ENCODE measurements around the gene RASIP1. TPM values are rescaled to one million over a fixed set of nuclear protein-coding genes. Genes with fewer than 3 reads are reported as not detected.

RASIP1 gene
- total and polyA plus RNA-seq, 2 of the 8 experiments (the other 6 are each of a cell fraction or from before 2014, with no cell fraction given) = 9.3 to 11.4 TPM

GRCh38 chr19:48713864-48714755 is 26.3 kb downstream of the RASIP1 start:
- Histone ChIP-seq H3K4ac (replicated peaks; ENCODE audit: insufficient read length, low read depth, low read length) (no peak overlapping the region), H4K91ac (replicated peaks; ENCODE audit: insufficient read length, low read length) (peak overlapping the region; percentile 74), H3K9me3 (ENCODE audit: insufficient read depth in 2 of 2, low read depth in 1 of 2, low read length in 1 of 2) (0 out of 4 replicates have a peak, but pooled peaks cover 0 to 3% of the 10 kb centered on the region in 2 experiments), H3K79me2 (ENCODE audit: control insufficient read depth in 1 of 2, insufficient read depth in 2 of 2, low read length in 2 of 2) (no peaks in the 10 kb centered on the region), H2AK5ac (ENCODE audit: low read depth, low read length) (no peak overlapping the region), H3K18ac (ENCODE audit: extremely low read depth, low read length) (no peak overlapping the region; the same call in 1 of the 2 replicates), H2BK15ac (ENCODE audit: low read length) (no peak overlapping the region), H3K14ac (ENCODE audit: insufficient read length) (peak overlapping the region; percentile 42), H3K79me1 (ENCODE audit: low read depth, low read length) (no peaks in the 10 kb centered on the region), H2BK20ac (ENCODE audit: low read length) (no peak overlapping the region), H3K27me3 (replicated peaks in 1 of 4; ENCODE audit: control insufficient read depth in 3 of 4, extremely low read depth in 1 of 4, insufficient read depth in 3 of 4, low read length in 3 of 4) (no peaks in the 10 kb centered on the region), H3K23me2 (ENCODE audit: low read depth, low read length) (peaks cover 19% of the 10 kb centered on the region; the same call in 1 of the 2 replicates), H3K4me3 (ENCODE audit: extremely low read depth in 1 of 4, insufficient read depth in 2 of 4, low read depth in 3 of 4, low read length in 4 of 4) (peak overlapping the region; percentile 76 to 86 (median 82)), H3K4me1 (replicated peaks in 1 of 4; ENCODE audit: control insufficient read depth in 3 of 4, insufficient read depth in 4 of 4, low read length in 3 of 4) (peaks cover 0 to 27% (median 7%) of the 10 kb centered on the region in 4 experiments; a peak in 6 of 7 replicates), H3K36me3 (ENCODE audit: control insufficient read depth in 2 of 4, insufficient read depth in 4 of 4, low read length in 3 of 4) (no peaks in the 10 kb centered on the region), H3K56ac (replicated peaks; ENCODE audit: insufficient read length, low read depth, low read length) (peak overlapping the region; percentile 67), H2BK5ac (ENCODE audit: low read depth, low read length) (peak overlapping the region; percentile 71; the same call in 1 of the 2 replicates), H4K20me1 (replicated peaks in 1 of 2; ENCODE audit: control insufficient read depth in 1 of 2, insufficient read depth in 2 of 2, low read length in 2 of 2) (no peaks in the 10 kb centered on the region), H4K8ac (ENCODE audit: extremely low read depth, insufficient read depth, low read length) (peak overlapping the region; percentile 75), H2BK120ac (replicated peaks; ENCODE audit: low read depth, low read length) (no peak overlapping the region), H3K4me2 (ENCODE audit: insufficient read depth in 1 of 2, low read depth in 2 of 2, low read length in 2 of 2) (peak overlapping the region; percentile 78 to 82), H3K23ac (ENCODE audit: insufficient read length) (no peak overlapping the region), H3K27ac (ENCODE audit: low read depth, low read length) (peak overlapping the region; percentile 70; the same call in 1 of the 2 replicates), H2BK12ac (ENCODE audit: low read depth, low read length) (0 out of 2 replicates have a peak overlapping the region, but pooled peaks have one; percentile 27), H2AFZ (ENCODE audit: low read length) (0 out of 2 replicates have a peak overlapping the region, but pooled peaks have one; percentile 30), H3K9ac (replicated peaks in 1 of 4; ENCODE audit: extremely low read depth in 1 of 4, low read depth in 3 of 4, low read length in 3 of 4) (peak overlapping the region; percentile 20 to 51 (median 29); a peak in 5 of 7 replicates), H4K5ac (ENCODE audit: insufficient read length, low read depth, low read length) (peak overlapping the region; percentile 51)
- WGBS, 2 experiments (ENCODE audit: extremely low coverage in 1 of 2, insufficient coverage in 1 of 2, insufficient read length in 1 of 2, insufficient replicate concordance in 2 of 2, low coverage in 1 of 2, low lambda C conversion rate in 2 of 2, missing lambda C conversion rate in 1 of 2) = 4% methylated on average over 40 of the region's 67 CpGs; no CpG with 5 or more reads in 1 of the 2 experiments
- FAIRE-seq (no peak), DNase-seq (ENCODE audit: low read depth in 1 of 2, low spot score in 2 of 2) (peak; percentile 98 to 99)
- CTCF ChIA-PET (ENCODE audit: partially characterized antibody) = interaction anchor here (0.7 to 8.2 kb wide), 9 partner anchors 13 to 68 kb away, joined by 3 to 53 read pairs (median 12); partner anchors contain the start of gene CA11
- POLR2A ChIA-PET (ENCODE audit: partially characterized antibody) = interaction anchor here (0.6 to 7.7 kb wide), 19 partner anchors 11 to 158 kb away, joined by 3 to 59 read pairs (median 5); partner anchors contain the start of genes CA11, FUT2, IZUMO1 and PPP1R15A
- TF ChIP-seq KDM1A (IDR thresholded peaks at IDR 0.05; ENCODE audit: borderline replicate concordance, low read length) (peak; percentile 7; the same call in 1 of the 2 replicates), NRF1 (IDR thresholded peaks at IDR 0.05; ENCODE audit: low read depth, low read length) (peak; percentile 87), RBBP5 (IDR thresholded peaks at IDR 0.05; ENCODE audit: borderline replicate concordance, low read depth, low read length) (peak; percentile 25; the same call in 1 of the 2 replicates), SP1 (IDR thresholded peaks at IDR 0.05; ENCODE audit: low read depth, low read length) (peak; percentile 57; the same call in 1 of the 2 replicates), BACH1 (IDR thresholded peaks at IDR 0.05; ENCODE audit: low read length) (peak; percentile 94), EP300 (IDR thresholded peaks at IDR 0.05; ENCODE audit: borderline replicate concordance in 1 of 2, low read depth in 2 of 2, low read length in 2 of 2) (no peak), SUZ12 (IDR thresholded peaks at IDR 0.05; ENCODE audit: low read length) (peak; percentile 57; the same call in 1 of the 2 replicates), HDAC2 (IDR thresholded peaks at IDR 0.05; ENCODE audit: borderline replicate concordance in 1 of 2, low read depth in 2 of 2, low read length in 2 of 2) (peak; percentile 61 to 64; a peak in 2 of 4 replicates), PHF8 (conservative IDR thresholded peaks at IDR 0.05; ENCODE audit: low read depth, low read length) (peak; percentile 52)

Data from H1 (cell line).